IPS DF 4.7 (cell line): ENCODE data around the gene ITGB1BP1.
"Not testable (repeated sequence)": the region's sequence is repeated elsewhere in the genome, so short reads cannot be mapped to it uniquely, and the experiment has no call there.

Source experiments
- DNase-seq: peaks from one replicate; pipeline ENCODE4 v3.0.0-alpha.2; 2013; ENCODE audit warnings: low spot score; ENCODE audit errors: extremely low read depth

ITGB1BP1 gene

DNA sequence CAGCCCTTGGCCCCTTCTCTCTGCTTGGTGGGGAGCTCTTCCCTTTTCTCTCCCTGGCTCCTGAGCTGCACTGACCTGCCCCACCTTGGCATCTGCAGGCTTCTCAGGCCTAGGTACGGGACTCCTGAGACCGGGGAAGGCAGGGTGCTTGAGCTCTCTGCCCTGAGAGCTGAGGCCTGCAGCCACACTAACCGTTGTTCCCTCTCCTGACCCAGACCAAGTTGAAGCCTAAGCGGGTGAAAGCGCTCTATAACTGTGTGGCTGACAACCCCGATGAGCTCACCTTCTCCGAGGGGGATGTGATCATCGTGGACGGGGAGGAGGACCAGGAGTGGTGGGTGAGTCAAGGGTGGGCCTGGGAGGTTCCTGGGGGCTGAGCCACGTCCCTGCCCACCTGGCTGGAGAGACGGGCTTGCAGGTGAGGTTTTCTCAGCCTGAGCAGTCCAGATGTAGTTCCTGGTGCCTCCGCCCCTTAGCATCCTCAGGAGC is 22.2 kb downstream of the ITGB1BP1 start:
- no peak for DNase-seq

DNA sequence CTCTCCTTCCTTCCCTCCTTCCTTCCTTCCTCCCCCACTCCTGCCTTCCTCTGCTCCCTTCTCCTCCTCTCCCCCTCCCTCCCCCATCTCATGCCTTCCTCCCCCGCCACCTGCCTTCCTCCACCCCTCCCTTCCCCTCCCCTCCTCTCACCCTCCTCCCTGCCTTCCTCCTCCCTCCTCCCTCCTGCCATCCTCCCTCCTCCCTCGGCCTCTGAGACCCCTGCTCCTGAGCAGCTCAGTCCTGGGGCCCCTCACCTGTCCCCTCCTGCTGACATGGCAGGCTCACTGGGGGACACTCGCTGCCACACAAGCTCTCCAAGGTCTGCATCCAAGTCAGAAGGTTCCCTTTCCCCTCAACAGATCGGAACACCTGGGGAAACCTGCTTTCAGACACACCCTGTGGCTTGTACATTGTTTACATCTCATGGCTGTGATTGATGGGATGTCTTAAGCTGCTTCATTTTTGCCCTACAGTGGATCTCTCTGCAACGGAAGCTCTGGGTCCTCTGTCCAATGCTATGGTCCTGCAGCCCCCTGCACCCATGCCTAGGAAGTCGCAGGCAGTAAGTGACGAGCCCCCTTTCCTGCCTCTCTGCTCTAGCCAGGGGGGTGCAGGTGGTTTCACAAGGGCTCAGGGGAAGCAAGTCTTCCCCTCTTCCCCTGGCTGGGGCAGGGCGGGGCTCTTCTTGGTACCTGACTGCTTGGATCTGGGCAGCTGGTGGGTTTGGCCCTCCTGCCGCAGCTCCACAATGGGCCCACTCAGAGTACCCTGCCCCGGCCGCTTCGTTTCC is 22.9 kb downstream of the ITGB1BP1 start:
- no peak for DNase-seq

DNA sequence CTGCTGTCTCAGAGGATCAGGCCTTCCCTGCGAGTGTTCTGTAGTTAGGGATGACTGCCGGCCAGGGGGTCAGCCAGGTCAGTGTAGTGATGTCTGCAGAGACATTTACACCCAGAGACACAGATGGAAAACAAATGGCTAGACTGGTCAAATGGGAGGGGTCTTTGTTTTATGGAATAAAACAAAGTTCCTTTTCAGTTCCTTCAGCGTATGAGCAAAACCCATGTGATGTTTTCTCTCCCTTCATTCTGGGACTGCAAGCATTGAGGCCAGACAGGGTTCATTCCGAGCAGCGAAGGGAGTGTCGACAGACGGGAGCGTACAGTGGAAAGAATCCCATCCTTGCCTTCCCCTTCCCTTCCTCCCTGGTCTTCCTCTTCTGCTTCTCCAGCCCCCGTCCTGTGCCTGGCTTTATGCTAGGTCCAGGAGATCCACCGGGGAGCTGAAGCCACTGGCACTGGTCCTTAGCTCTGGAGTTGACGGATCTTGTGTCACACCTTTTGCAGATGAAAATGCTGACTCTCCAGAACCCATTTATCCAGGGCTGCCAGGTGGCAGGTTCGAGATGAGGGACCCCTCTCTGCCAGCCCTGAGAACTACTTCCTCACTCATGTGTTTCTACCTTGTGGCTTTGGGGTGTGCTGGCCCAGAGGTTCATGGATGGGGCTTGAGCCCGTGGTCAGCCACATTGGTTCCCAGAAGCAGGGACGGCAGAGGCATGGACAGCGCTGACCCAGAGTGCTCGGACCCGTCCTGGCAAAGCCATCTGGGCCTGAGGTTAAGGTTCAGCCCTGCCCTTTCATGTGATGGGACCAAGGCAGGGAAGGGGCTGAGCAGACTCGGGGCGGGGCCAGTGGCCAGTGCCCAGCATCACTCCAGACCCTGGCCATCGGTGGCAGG is 24.2 kb downstream of the ITGB1BP1 start:
- no peak for DNase-seq

DNA sequence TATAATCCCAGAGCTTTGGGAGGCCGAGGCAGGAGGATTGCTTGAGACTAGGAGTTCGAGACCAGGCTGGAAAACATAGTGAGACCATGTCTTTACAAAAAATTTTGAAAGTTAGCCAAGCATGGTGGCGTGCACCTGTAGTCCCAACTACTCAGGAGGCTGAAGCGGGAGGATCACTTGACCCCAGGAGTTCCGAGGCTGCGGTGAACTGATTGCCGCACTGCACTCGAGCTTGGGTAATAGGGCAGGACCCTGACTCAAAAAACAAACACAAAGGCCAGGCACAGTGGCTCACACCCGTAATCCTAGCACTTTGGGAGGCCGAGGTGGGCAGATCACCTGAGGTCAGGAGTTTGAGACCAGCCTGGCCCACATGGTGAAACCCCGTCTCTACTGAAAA is 25.1 kb downstream of the ITGB1BP1 start:
- not testable (repeated sequence) for DNase-seq

DNA sequence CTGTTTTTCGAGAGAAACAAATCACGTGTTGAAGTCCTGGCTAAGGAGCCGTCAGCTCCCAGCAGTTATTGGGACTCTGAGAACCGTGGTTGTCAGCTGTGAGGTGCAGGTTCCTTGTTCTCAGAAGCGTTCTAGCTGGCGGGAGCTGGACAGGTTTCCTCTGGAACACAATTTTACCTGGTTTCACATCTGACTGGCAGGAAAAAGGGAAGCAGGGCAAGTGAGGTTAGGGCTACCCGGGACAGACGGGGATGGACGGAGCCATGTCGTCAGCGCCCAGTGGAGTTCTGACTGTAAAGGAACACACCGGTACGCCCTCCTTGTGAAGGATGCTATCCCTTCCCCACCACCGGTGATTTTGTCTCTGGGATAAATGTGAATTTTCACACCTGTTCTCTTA is 26.1 kb downstream of the ITGB1BP1 start:
- no peak for DNase-seq

DNA sequence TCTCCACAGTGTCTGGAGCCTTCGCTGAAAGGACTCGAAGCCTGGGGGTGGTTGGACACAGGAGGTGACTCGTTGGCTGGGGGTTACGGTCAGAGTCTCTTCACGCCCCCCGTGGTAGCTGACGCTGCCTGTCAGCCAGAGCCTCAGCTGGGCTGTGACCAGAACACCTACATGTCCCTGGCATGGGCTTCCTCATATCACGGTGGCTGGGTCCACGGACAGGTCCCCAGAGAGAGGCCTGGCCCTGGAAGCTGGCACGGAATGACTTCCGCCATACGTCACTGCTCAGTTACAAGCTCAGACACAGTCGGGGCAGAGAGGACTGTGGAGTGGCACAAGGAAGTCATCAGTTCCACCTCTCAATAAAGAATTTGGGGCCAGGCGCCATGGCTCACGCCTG is 28.5 kb downstream of the ITGB1BP1 start:
- no peak for DNase-seq

DNA sequence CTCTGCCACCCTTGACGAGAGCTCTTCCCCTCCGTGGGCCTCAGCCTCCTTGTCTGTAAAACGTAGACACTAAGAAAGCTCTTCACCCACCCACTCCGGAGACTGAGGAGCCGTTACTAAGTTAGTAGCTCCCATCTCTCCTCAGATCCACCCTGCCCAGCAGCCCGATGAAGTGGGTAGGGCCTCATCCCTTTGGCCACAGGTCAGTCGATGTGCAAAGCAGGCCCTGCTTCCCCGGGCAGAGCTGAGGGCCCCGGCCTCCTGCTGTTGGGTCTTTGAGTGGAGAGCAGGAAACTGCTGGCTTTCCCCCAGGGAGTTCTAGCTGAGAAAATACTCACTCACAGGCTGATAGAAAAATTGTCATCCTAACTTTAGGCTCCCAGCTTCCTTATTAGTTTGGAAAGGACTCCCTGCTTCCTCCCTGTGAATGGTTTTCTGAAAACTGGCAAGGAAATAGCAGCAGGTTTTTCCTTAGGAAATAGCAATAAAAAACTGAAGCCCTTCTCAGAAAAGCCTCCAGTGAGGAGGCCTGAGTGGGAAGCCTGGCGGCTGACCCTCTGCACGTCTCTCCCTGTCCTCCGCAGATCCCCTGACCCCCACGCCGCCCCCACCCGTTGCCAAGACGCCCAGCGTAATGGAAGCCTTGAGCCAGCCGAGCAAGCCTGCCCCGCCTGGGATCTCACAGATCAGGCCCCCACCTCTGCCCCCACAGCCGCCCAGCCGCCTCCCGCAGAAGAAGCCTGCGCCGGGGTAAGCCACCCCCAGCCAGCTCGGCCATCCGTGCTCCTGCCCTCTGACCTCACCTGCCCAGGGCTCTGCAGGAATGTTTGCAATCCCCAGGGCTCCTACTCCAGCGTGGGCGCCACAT is 30.2 kb downstream of the ITGB1BP1 start:
- no peak for DNase-seq

DNA sequence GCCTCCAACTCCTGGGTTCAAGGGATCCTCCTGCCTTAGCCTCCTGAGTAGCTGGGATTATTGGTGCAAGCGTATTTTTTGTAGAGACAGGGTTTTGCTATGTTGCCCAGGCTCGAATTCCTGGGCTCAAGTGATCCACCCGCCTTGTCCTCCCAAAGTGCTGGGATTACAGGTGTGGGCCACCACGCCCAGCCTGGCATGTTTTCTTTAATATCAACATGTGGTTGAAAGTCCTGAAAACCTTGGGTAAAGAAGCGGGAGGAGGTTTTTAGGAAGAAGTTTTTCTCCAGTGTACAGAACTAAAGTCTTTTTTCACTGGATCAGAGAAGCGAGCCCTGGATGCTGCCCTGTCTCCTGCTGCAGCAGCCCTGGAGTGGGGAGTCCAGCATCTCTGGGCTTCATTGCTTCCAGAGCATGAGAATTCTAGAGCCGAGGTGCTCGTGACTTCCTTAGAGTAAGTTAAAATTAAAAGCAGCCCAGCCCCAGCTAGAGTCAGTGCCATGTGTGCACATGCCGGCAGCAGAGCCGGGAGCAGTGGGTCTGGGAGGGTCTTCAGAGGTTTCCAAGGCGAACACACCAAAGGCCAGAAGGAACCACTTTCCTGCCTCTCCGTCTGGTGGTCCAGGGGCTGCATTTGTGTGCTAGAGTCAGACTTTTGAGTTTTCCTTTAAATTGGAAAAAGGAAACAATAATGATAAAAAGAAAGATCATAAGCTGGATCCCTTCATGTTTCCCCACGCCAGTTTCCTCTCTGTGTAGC is 31.2 kb downstream of the ITGB1BP1 start:
- DNase-seq: no peak

DNA sequence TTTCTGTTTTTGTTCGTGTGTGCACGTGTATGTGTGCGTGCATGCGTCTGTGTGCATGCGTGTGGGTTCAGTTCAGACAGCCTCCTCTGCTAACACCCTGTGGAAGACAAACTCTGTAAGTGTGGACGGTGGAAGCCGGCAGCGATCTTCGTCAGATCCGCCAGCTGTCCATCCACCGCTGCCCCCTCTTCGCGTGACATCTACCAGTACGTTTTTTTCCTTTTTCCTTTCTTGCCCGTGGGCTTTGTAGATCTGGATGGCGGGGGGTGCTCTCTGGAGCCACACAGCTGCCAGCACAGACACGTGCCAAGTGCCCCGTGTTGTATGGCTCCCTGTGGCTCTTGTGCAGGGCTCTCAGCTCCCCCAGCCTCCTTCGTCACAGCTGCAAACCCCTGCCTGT is 32.3 kb downstream of the ITGB1BP1 start:
- no peak for DNase-seq

DNA sequence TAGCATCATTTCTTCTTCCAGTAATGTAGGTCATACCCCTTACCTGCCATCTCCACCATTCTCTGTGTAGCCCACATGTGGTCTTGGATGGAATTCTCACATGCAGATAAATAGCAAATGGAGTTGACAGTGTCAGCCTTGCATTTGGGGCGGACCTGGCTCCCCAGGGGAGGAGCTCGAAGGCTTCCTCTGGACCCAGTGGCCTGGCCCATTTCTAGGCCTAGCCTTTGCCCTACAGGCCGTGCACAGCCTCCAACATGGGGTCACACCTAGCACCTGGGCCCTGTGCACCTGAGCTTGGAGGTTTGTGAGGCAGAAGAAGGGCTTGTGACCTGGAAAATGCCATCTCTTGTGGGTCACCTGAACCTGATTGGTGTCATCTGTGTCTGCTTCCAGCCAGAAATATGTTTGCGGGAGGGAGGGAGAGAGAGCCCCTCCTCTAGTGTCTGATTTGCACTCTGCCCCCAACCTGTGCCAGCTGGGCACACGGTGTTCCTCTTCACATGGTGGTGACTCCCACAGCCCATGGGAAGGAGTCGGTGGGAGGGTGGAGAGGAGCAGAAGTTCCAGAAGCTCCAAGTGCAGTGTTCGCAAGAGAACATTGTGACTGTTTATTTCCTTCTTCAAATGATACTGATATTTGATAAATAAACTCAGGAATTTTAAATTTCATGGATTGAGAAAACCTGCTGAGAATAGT is 33.0 kb downstream of the ITGB1BP1 start:
- DNase-seq: no peak

DNA sequence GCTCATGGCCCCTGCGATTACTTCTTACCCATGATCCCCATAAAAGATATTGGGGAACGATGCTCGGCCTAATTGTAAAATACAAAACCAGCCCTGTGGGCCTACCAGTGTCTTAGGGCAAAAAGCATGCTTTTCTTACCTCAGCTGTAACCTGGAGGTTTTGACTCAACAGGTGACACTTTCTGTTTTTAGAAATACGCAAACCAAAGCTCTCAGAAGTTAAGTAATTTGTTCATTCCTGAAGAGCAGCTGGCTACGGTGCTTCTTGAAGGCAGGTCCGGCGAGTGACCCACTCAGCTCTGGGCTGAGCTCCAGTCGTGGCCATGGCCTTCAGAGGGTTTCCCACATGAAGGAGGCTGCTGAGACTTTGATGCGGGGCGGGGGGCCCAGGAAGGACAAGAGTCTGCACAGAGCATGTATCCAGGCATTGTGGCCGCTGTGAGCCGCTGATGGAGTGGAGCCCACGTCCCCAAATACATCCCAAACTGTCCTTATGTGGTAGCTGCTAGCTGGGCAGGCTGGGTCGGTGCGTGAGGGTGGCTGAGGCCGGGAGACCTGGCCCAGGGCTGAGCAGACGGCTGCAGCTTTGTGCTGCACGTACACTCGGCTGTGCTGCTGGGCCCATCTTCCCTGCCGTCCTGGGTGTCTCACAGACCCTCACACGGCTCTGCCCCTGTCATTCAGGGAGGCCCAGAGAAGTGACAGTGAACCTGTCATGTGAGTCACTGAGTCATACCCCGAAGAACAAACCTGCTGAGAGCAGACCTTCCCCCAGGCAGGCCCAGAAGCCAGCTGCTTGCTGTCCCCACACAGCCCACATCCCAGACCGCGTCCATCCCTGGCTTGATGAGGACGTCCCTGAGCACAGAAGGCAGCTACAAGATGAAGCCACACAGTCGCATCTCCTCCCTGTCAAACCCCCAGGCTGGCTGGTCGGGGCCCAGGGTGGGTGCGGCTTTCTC is 34.1 kb downstream of the ITGB1BP1 start:
- no peak for DNase-seq

DNA sequence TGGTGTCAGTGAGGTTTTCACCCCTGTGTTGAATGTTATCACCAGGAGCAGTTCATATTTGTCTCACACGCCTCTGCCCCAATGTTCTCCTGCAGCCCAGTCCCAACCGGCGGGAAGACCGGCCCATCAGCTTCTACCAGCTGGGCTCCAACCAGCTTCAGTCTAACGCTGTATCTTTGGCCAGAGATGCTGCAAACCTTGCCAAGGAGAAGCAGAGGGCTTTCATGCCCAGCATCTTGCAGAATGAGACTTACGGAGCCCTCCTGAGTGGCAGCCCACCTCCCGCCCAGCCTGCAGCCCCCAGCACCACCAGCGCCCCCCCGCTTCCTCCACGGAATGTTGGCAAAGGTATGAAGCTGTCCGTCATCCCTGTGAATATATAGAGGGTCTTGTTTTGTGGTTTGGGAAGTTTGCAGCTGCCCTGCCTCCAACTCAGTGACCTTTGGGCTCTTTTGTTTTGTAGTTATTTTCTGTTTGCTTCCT is 35.1 kb downstream of the ITGB1BP1 start:
- DNase-seq: no peak

DNA sequence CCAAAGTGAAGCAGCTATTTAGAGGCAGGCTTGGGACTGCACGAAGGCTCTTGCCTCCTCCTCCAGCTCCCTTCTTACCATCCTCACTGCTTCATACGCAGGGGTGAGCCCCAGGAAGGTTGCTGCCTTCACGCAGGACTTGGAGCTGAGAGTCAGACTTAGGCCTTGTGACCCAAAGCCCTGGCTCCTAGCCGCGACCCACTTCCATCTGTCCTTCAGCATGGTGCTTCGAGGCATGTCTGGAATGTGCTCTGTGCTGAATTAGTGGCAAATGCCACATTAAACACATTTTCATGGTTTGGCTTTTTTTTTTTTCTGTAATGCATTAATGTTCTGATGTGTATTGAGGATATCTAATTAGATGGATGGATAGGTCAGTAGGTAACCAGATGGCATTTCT is 37.5 kb downstream of the ITGB1BP1 start:
- no peak for DNase-seq

DNA sequence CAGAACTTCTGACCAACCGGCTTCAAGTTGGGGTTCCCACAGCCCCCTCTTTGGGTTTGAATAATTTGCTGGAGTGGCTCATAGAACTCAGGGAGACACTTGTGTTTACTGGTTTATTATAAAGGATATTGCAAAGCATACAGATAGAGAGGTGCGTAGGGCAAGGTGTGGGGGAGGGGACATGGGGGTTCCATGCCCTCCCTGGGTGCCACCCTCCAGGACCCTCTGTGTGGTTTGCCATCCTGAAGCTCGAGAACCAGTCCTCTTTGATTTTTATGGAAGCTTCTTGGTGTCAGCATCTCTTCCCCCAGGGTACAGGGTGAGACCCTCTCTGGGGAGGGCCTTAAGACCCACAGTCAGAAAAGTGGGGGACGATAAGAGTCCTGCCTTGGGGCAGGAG is 38.8 kb downstream of the ITGB1BP1 start:
- no peak for DNase-seq

DNA sequence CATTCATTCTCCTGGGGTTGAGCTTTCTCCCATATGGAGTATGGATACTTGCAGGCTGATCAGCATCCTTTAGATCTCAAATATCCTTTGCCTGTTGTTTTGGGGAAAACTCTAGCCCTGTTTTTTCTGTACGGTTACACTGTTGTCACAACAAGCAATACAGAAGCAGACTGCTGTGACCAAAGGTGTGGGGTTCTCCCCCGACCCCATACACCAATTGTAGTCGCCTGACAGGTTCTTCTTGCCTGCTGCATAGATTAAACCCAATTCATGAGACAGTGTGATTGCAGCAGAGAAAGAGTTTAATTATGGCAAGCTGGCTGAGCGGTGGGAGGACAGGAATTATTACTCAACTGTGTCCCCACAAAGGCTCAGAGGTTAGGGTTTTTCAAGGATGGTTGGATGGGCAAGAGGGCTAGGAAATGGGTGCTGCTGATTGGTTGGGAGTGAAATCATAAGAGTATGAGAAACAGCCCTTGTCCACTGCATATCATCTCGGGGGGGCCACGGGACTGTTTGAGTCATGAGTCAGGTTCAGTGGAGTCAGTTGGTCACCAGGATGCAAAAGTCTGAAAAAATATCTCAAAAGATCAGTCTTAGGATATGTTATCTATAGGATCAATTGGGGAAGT is 40.6 kb downstream of the ITGB1BP1 start:
- DNase-seq: no peak

DNA sequence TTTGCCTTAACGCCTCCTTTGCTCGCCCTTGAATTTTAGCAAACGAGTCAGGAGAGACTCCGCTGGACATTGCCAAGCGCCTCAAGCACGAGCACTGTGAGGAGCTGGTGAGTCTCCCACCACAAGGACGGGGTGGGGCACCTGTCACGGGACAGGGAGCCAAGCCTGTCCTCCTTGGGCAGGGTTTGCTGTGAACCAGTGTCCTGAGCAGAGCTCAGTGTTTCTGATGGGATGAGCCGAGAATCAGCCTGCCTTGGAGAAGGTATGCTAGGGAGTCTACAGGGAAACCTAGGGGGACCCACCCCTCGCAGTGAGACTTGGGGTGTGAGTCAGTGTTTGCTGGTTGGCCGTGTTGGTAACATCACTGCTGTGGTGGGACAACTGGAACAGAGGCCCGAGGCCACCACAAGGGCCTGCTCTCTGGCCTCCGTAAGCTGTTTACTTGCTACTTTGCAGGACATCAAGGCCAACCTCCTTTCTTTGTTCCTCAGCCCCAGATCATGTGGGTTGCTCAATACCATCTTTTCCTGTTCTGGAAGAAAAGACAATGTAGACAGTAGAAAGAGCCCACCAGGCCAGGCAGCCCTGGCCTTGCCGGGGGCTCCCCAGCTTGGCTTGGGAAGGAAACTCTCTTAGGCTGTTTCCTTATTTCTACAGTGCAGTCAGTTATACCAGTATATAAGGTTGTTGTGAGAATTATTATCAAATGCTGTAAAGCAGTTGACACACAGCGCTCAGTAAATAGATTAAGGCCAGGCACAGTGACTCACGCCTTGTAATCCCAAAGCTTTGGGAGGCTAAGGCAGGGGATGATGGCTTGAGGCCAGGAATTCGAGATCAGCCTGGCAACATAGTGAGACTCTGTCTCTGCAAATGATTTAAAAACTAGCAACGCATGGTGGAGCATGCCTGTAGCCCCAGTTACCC is 42.4 kb downstream of the ITGB1BP1 start:
- no peak for DNase-seq

DNA sequence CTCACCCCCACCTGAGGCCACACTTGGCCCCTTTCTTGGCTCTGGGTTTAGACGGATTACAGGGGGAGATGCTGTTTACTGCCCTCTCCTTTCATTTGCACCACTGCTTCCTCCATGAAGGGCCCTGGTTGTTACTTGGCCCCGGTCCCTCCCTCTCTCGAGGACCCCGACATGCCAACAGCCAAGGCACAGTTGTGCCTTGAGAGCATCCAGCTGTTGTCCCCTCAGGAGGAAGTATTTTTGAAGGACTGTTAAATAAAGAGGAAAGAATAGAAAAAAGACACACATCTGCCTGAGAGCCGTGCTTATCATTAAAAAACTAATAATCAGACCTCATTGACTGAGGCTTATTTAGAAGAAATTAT is 44.0 kb downstream of the ITGB1BP1 start:
- no peak for DNase-seq
